Neural cell (in vitro differentiated cells): Measurements from ENCODE around the gene SPACA9. TPM values are rescaled to one million over a fixed set of nuclear protein-coding genes. Genes with fewer than 3 reads are reported as not detected.

Experiments used
- H2AFZ ChIP-seq: fragments of 200-600, 300-800 bp; sonication (generic), shearing (Covaris generic); 2 replicates; pipeline ENCODE4 v1.6.0; 2014; ENCODE audit warnings: low read depth, mild to moderate bottlenecking, antibody characterized with exemption, low read length, moderate library complexity
- H3F3A ChIP-seq: fragments of 200-600 bp; shearing (Covaris generic); 2 replicates; pipeline ENCODE4 v1.6.1; 2016; ENCODE audit warnings: mild to moderate bottlenecking, moderate library complexity, mixed read lengths, antibody characterized with exemption, low read length; ENCODE audit not compliant: insufficient read depth, poor library complexity, severe bottlenecking
- H3K27ac ChIP-seq: fragments of 200-600, 300-800 bp; sonication (generic), shearing (Covaris generic); 2 replicates; pipeline ENCODE4 v1.5.1; 2014; ENCODE audit warnings: mild to moderate bottlenecking, low read length, moderate library complexity
- H3K27me3 ChIP-seq: fragments of 300-800, 200-600 bp; sonication (generic), shearing (Covaris generic); 2 replicates; pipeline ENCODE4 v1.6.0; 2014; ENCODE audit warnings: mild to moderate bottlenecking, low read depth, low read length, moderate library complexity; ENCODE audit not compliant: insufficient read depth
- H3K36me3 ChIP-seq: fragments of 300-800, 200-600 bp; sonication (generic), shearing (Covaris generic); 2 replicates; pipeline ENCODE4 v1.5.1; 2014; ENCODE audit warnings: mild to moderate bottlenecking, antibody characterized with exemption, low read length, moderate library complexity; ENCODE audit not compliant: insufficient read depth
- H3K4me2 ChIP-seq: fragments of 300-800, 200-600 bp; sonication (generic), shearing (Covaris generic); 2 replicates; pipeline ENCODE4 v1.6.0; 2014; ENCODE audit warnings: mild to moderate bottlenecking, low read length
- H3K4me3 ChIP-seq: fragments of 300-800, 200-600 bp; sonication (generic), shearing (Covaris generic); 2 replicates; pipeline ENCODE4 v1.5.1; 2014; ENCODE audit warnings: mild to moderate bottlenecking, low read length, moderate library complexity
- H3K79me2 ChIP-seq: fragments of 200-600 bp; shearing (Covaris generic); replicated peaks from 2 replicates; pipeline ENCODE4 v1.6.0; 2014; ENCODE audit warnings: mild to moderate bottlenecking, low read length, moderate library complexity; ENCODE audit not compliant: insufficient read depth
- H3K9ac ChIP-seq: fragments of 300-800, 200-600 bp; sonication (generic), shearing (Covaris generic); 2 replicates; pipeline ENCODE4 v1.6.1; 2016; ENCODE audit warnings: mild to moderate bottlenecking, low read length, mixed read lengths
- H3K9me2 ChIP-seq: fragments of 200-600 bp; shearing (Covaris generic); 2 replicates; pipeline ENCODE4 v1.6.1; 2016; ENCODE audit warnings: mild to moderate bottlenecking, low read length, mixed read lengths; ENCODE audit not compliant: insufficient read depth
- H3K9me3 ChIP-seq: fragments of 200-600, 300-800 bp; sonication (generic), shearing (Covaris generic); 2 replicates; pipeline ENCODE4 v1.6.1; 2016; ENCODE audit warnings: mild to moderate bottlenecking, mixed run types, low read length, moderate library complexity, mixed read lengths
- H4K20me1 ChIP-seq: fragments of 200-600 bp; shearing (Covaris generic); 2 replicates; pipeline ENCODE4 v1.6.1; 2016; ENCODE audit warnings: mild to moderate bottlenecking, mixed run types; ENCODE audit not compliant: insufficient read depth
- CTCF ChIP-seq: fragments of 450-650 bp; IDR thresholded peaks from 2 replicates; pipeline ENCODE4 v1.5.1; 2014; ENCODE audit warnings: antibody characterized with exemption, mild to moderate bottlenecking, moderate library complexity; ENCODE audit not compliant: poor library complexity, severe bottlenecking
- EP300 ChIP-seq: fragments of 450-650 bp; conservative IDR thresholded peaks from 2 replicates; pipeline ENCODE4 v1.6.1; 2014; ENCODE audit warnings: antibody characterized with exemption, mild to moderate bottlenecking, moderate library complexity; ENCODE audit not compliant: poor library complexity, severe bottlenecking
- EZH2 ChIP-seq: fragments of 200-600, 300-800 bp; shearing (Covaris generic), sonication (generic); IDR thresholded peaks from 2 replicates; pipeline ENCODE4 v1.6.1; 2014; ENCODE audit warnings: antibody characterized with exemption, low read length, borderline replicate concordance, mild to moderate bottlenecking; ENCODE audit not compliant: insufficient read depth, poor library complexity, severe bottlenecking
- MXI1 ChIP-seq: fragments of 450-650 bp; conservative IDR thresholded peaks from 2 replicates; pipeline ENCODE4 v1.6.1; 2014; ENCODE audit warnings: antibody characterized with exemption, mild to moderate bottlenecking; ENCODE audit not compliant: poor library complexity, severe bottlenecking
- POLR2AphosphoS5 ChIP-seq: IDR thresholded peaks from 2 replicates; pipeline ENCODE4 v1.6.1; 2012
- RAD21 ChIP-seq: fragments of 450-650 bp; conservative IDR thresholded peaks from 2 replicates; pipeline ENCODE4 v1.6.1; 2014; ENCODE audit warnings: antibody characterized with exemption, mild to moderate bottlenecking, moderate library complexity
- REST ChIP-seq: IDR thresholded peaks from 2 replicates; pipeline ENCODE4 v1.6.1; 2012; ENCODE audit warnings: borderline replicate concordance
- SMC3 ChIP-seq: fragments of 450-650 bp; conservative IDR thresholded peaks from 2 replicates; pipeline ENCODE4 v1.6.1; 2014; ENCODE audit warnings: antibody characterized with exemption, mild to moderate bottlenecking, moderate library complexity; ENCODE audit not compliant: poor library complexity
- TAF1 ChIP-seq: IDR thresholded peaks from 2 replicates; pipeline ENCODE4 v1.6.1; 2012; ENCODE audit warnings: low read depth
- polyA plus RNA-seq: library from polyadenylated mRNA; depleted of rRNA; stranded (reverse); fragments of >200 nt; gene quantifications from 2 replicates; pipeline ENCODE4 v1.2.3, GENCODE V29; 2014

Gene SPACA9
- polyA plus RNA-seq, 1 donor from 2014 or later = 4.6 TPM

- Histone ChIP-seq H3K79me2 (no peaks in the 10 kb centered on the region), H4K20me1 (no peaks in the 10 kb centered on the region), H3K4me3 (no peak overlapping the region), H3K27ac (no peak overlapping the region), H3K9ac (no peak overlapping the region), H3F3A (no peaks in the 10 kb centered on the region), H3K27me3 (no peaks in the 10 kb centered on the region), H3K9me3 (no peaks in the 10 kb centered on the region), H3K36me3 (no peaks in the 10 kb centered on the region), H3K9me2 (no peaks in the 10 kb centered on the region), H3K4me2 (no peak overlapping the region), H2AFZ (no peak overlapping the region)
- TF ChIP-seq EP300 (no peak), REST (no peak), EZH2 (no peak), RAD21 (no peak), CTCF (no peak), SMC3 (no peak), POLR2AphosphoS5 (no peak), MXI1 (no peak), TAF1 (no peak)
Measured at GRCh38 chr9:132887181-132888120, 8.8 kb downstream of the SPACA9 start.

- Histone ChIP-seq H4K20me1 (no peaks in the 10 kb centered on the region), H3K4me2 (no peak overlapping the region), H3K36me3 (no peaks in the 10 kb centered on the region), H2AFZ (no peak overlapping the region), H3F3A (no peaks in the 10 kb centered on the region), H3K9me2 (no peaks in the 10 kb centered on the region), H3K27ac (no peak overlapping the region), H3K9me3 (no peaks in the 10 kb centered on the region), H3K27me3 (no peaks in the 10 kb centered on the region), H3K9ac (no peak overlapping the region), H3K79me2 (no peaks in the 10 kb centered on the region), H3K4me3 (no peak overlapping the region)
- no peak for TF ChIP-seq EZH2
- no peak for TF ChIP-seq MXI1
- no peak for TF ChIP-seq CTCF
- no peak for TF ChIP-seq TAF1
- TF ChIP-seq RAD21 = no peak
- TF ChIP-seq SMC3 = no peak
- TF ChIP-seq REST = no peak
- no peak for TF ChIP-seq POLR2AphosphoS5
- no peak for TF ChIP-seq EP300
Measured at GRCh38 chr9:132888151-132888550, 9.5 kb downstream of the SPACA9 start.
